SW 1271 (cell line): ENCODE results near the gene C5orf22.
A peak's percentile ranks its signal among the peaks of the same experiment; 100 is the strongest.
"Not testable (repeated sequence)": the region's sequence is repeated elsewhere in the genome, so short reads cannot be mapped to it uniquely, and the experiment has no call there.

Experiments
- DNase-seq, 2 experiments: peaks; one replicate each; lab custom pipeline; 2025; lab: John Stamatoyannopoulos, UW

Gene C5orf22

GRCh38 chr5:31554552-31554951 is 22.5 kb downstream of the C5orf22 start:
- DNase-seq: no peak

- DNase-seq: no peak
These were observed 24.4 kb downstream of the C5orf22 start for GRCh38 chr5:31556461-31556860.

- DNase-seq: no peak
These were observed 27.8 kb downstream of the C5orf22 start for GRCh38 chr5:31559942-31560341.

- no peak for DNase-seq
These were observed 29.8 kb downstream of the C5orf22 start for GRCh38 chr5:31561946-31562345.

GRCh38 chr5:31563216-31563615 is 31.1 kb downstream of the C5orf22 start:
- DNase-seq: no peak

GRCh38 chr5:31566362-31566761 is 34.3 kb downstream of the C5orf22 start:
- DNase-seq: not testable (repeated sequence)

GRCh38 chr5:31568302-31568835 is 36.3 kb downstream of the C5orf22 start:
- no peak for DNase-seq

GRCh38 chr5:31569068-31569467 is 37.0 kb downstream of the C5orf22 start:
- no peak for DNase-seq

- no peak for DNase-seq
These were observed 41.5 kb downstream of the C5orf22 start for GRCh38 chr5:31573494-31574142.

- no peak for DNase-seq
These were observed 42.7 kb downstream of the C5orf22 start for GRCh38 chr5:31574772-31575171.

GRCh38 chr5:31577438-31577837 is 45.3 kb downstream of the C5orf22 start:
- DNase-seq: no peak

- no peak for DNase-seq
These were observed 47.5 kb downstream of the C5orf22 start for GRCh38 chr5:31579558-31579957.

GRCh38 chr5:31581498-31582099 is 49.5 kb downstream of the C5orf22 start:
- DNase-seq: peak in 1 of 2 experiments; percentile 72

GRCh38 chr5:31583129-31583528 is 51.0 kb downstream of the C5orf22 start:
- no peak for DNase-seq

- no peak for DNase-seq
These were observed 53.2 kb downstream of the C5orf22 start for GRCh38 chr5:31585166-31585894.

GRCh38 chr5:31585895-31586270 is 53.8 kb downstream of the C5orf22 start:
- DNase-seq: no peak

GRCh38 chr5:31587546-31587945 is 55.4 kb downstream of the C5orf22 start:
- no peak for DNase-seq

GRCh38 chr5:31593665-31594064 is 61.6 kb downstream of the C5orf22 start:
- no peak for DNase-seq

- DNase-seq: no peak
These were observed 64.3 kb downstream of the C5orf22 start for GRCh38 chr5:31596354-31596753.

- no peak for DNase-seq
These were observed 66.8 kb downstream of the C5orf22 start for GRCh38 chr5:31598640-31599611.

GRCh38 chr5:31602305-31602704 is 70.2 kb downstream of the C5orf22 start:
- DNase-seq: not testable (repeated sequence)

GRCh38 chr5:31604240-31604639 is 72.1 kb downstream of the C5orf22 start:
- no peak for DNase-seq
